ENCODE data around the gene STIMATE. TPM values are rescaled to one million over a fixed set of nuclear protein-coding genes. Genes with fewer than 3 reads are reported as not detected.

STIMATE gene
- polyA plus RNA-seq, 1 donor from 2014 or later: 14.6 TPM

DNA sequence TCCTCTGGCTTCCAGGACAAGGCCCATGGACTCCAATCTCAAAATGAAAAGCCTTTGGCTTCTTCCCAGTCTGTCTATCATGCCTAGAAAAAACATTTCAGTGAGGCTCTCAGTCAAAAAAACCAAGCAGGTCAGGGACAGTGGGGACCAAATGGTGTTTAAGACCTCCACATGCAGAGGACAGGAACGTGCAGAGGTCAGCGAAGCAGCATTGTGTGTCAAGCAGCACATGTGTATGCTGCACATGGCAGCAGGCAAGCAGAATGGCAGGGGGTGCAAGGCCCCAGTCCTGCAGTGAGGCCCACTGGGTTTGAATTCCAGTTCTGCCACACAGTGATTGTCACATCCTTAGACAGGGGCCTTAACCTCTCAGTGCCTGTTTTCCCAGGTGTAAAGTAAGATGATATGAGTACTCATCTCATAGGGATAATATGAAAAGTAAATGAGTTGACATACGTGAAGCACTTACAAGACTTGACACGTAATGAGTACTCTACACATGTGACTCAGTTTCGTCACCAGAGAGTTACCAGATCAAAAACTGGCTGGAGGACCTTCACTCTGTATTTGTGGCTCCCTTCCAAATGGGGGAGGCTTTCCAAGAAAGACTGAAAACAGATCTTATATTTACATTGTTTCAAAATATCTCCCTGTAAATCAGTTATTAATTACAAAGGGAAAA lies 11.2 kb downstream of the STIMATE start:
- no peak overlapping the region for H3K4me2 ChIP-seq (ENCODE audit: low read length)
- TF ChIP-seq, protein P1, sequence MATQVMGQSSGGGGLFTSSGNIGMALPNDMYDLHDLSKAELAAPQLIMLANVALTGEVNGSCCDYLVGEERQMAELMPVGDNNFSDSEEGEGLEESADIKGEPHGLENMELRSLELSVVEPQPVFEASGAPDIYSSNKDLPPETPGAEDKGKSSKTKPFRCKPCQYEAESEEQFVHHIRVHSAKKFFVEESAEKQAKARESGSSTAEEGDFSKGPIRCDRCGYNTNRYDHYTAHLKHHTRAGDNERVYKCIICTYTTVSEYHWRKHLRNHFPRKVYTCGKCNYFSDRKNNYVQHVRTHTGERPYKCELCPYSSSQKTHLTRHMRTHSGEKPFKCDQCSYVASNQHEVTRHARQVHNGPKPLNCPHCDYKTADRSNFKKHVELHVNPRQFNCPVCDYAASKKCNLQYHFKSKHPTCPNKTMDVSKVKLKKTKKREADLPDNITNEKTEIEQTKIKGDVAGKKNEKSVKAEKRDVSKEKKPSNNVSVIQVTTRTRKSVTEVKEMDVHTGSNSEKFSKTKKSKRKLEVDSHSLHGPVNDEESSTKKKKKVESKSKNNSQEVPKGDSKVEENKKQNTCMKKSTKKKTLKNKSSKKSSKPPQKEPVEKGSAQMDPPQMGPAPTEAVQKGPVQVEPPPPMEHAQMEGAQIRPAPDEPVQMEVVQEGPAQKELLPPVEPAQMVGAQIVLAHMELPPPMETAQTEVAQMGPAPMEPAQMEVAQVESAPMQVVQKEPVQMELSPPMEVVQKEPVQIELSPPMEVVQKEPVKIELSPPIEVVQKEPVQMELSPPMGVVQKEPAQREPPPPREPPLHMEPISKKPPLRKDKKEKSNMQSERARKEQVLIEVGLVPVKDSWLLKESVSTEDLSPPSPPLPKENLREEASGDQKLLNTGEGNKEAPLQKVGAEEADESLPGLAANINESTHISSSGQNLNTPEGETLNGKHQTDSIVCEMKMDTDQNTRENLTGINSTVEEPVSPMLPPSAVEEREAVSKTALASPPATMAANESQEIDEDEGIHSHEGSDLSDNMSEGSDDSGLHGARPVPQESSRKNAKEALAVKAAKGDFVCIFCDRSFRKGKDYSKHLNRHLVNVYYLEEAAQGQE (IDR thresholded peaks at IDR 0.05; ENCODE audit: borderline replicate concordance): no peak
- no peak for TF ChIP-seq EP300 (conservative IDR thresholded peaks at IDR 0.05; ENCODE audit: poor library complexity, severe bottlenecking)
- TF ChIP-seq MXI1 (conservative IDR thresholded peaks at IDR 0.05; ENCODE audit: poor library complexity, severe bottlenecking): no peak
- no peak for TF ChIP-seq SMC3 (conservative IDR thresholded peaks at IDR 0.05; ENCODE audit: poor library complexity)
- TF ChIP-seq RAD21 (conservative IDR thresholded peaks at IDR 0.05): no peak
- TF ChIP-seq POLR2AphosphoS5 (IDR thresholded peaks at IDR 0.05): no peak
- no peak for TF ChIP-seq EZH2 (IDR thresholded peaks at IDR 0.05; ENCODE audit: borderline replicate concordance, insufficient read depth, low read length, poor library complexity, severe bottlenecking)
- TF ChIP-seq, protein P2, sequence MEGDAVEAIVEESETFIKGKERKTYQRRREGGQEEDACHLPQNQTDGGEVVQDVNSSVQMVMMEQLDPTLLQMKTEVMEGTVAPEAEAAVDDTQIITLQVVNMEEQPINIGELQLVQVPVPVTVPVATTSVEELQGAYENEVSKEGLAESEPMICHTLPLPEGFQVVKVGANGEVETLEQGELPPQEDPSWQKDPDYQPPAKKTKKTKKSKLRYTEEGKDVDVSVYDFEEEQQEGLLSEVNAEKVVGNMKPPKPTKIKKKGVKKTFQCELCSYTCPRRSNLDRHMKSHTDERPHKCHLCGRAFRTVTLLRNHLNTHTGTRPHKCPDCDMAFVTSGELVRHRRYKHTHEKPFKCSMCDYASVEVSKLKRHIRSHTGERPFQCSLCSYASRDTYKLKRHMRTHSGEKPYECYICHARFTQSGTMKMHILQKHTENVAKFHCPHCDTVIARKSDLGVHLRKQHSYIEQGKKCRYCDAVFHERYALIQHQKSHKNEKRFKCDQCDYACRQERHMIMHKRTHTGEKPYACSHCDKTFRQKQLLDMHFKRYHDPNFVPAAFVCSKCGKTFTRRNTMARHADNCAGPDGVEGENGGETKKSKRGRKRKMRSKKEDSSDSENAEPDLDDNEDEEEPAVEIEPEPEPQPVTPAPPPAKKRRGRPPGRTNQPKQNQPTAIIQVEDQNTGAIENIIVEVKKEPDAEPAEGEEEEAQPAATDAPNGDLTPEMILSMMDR (IDR thresholded peaks at IDR 0.05; ENCODE audit: poor library complexity, severe bottlenecking): no peak
- TF ChIP-seq TAF1 (IDR thresholded peaks at IDR 0.05; ENCODE audit: low read depth): no peak
- H3K9me3 ChIP-seq (ENCODE audit: low read length): no peaks in the 10 kb centered on the region
- H3K27ac ChIP-seq (ENCODE audit: low read length): no peak overlapping the region
- no peaks in the 10 kb centered on the region for H3F3A ChIP-seq (ENCODE audit: insufficient read depth, low read length, poor library complexity, severe bottlenecking)
- peaks cover 3% of the 10 kb centered on the region for H3K36me3 ChIP-seq (ENCODE audit: insufficient read depth, low read length)
- H3K9me2 ChIP-seq (ENCODE audit: insufficient read depth, low read length): no peaks in the 10 kb centered on the region
- H3K27me3 ChIP-seq (ENCODE audit: insufficient read depth, low read depth, low read length): no peaks in the 10 kb centered on the region
- no peak overlapping the region for H3K4me3 ChIP-seq (ENCODE audit: low read length)
- H3K9ac ChIP-seq (ENCODE audit: low read length): no peak overlapping the region
- no peak overlapping the region for H2AFZ ChIP-seq (ENCODE audit: low read depth, low read length)
- H3K79me2 ChIP-seq (replicated peaks; ENCODE audit: insufficient read depth, low read length): peaks cover 6% of the 10 kb centered on the region
- no peaks in the 10 kb centered on the region for H4K20me1 ChIP-seq (ENCODE audit: insufficient read depth)

DNA sequence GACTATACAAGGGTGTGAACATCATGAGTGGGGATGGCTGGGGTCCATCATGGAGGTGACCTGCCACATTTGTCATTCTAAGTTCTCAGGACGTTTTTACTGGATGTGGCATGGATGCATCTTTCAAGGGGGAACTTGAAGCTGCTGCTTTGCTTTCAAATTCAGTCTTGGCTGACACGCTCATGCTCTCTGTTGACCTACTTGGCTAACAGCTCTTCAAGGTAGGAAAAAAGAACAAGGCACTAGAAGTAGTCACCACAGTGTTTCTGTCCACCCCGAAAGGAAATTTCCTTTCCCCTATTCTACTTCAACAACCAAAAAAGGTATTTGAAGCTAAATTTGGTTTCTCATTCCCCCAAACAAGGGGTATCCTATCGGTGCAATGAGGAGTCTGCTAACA lies 15.0 kb downstream of the STIMATE start:
- H3K36me3 ChIP-seq (ENCODE audit: insufficient read depth, low read length): peaks cover 3% of the 10 kb centered on the region
- no peak overlapping the region for H2AFZ ChIP-seq (ENCODE audit: low read depth, low read length)
- H3K9me2 ChIP-seq (ENCODE audit: insufficient read depth, low read length): no peaks in the 10 kb centered on the region
- no peak overlapping the region for H3K27ac ChIP-seq (ENCODE audit: low read length)
- H3K4me2 ChIP-seq (ENCODE audit: low read length): no peak overlapping the region
- H3K79me2 ChIP-seq (replicated peaks; ENCODE audit: insufficient read depth, low read length): peaks cover 6% of the 10 kb centered on the region
- no peak overlapping the region for H3K9ac ChIP-seq (ENCODE audit: low read length)
- TF ChIP-seq EZH2 (IDR thresholded peaks at IDR 0.05; ENCODE audit: borderline replicate concordance, insufficient read depth, low read length, poor library complexity, severe bottlenecking) (no peak), MXI1 (conservative IDR thresholded peaks at IDR 0.05; ENCODE audit: poor library complexity, severe bottlenecking) (no peak), RAD21 (conservative IDR thresholded peaks at IDR 0.05) (no peak), EP300 (conservative IDR thresholded peaks at IDR 0.05; ENCODE audit: poor library complexity, severe bottlenecking) (no peak), POLR2AphosphoS5 (IDR thresholded peaks at IDR 0.05) (no peak), TAF1 (IDR thresholded peaks at IDR 0.05; ENCODE audit: low read depth) (no peak), SMC3 (conservative IDR thresholded peaks at IDR 0.05; ENCODE audit: poor library complexity) (no peak)
- TF ChIP-seq, protein P2 (IDR thresholded peaks at IDR 0.05; ENCODE audit: poor library complexity, severe bottlenecking): no peak
- TF ChIP-seq, protein P1 (IDR thresholded peaks at IDR 0.05; ENCODE audit: borderline replicate concordance): no peak
- H3K4me3 ChIP-seq (ENCODE audit: low read length): no peak overlapping the region
- H3F3A ChIP-seq (ENCODE audit: insufficient read depth, low read length, poor library complexity, severe bottlenecking): no peaks in the 10 kb centered on the region
- no peaks in the 10 kb centered on the region for H4K20me1 ChIP-seq (ENCODE audit: insufficient read depth)
- no peaks in the 10 kb centered on the region for H3K27me3 ChIP-seq (ENCODE audit: insufficient read depth, low read depth, low read length)
- H3K9me3 ChIP-seq (ENCODE audit: low read length): no peaks in the 10 kb centered on the region

Data from neural cell (in vitro differentiated cells).